NCI-H1105 (cell line): ENCODE data around the gene CCDC89.
A peak's percentile ranks its signal among the peaks of the same experiment; 100 is the strongest.

Source experiments
- DNase-seq: peaks from one replicate; lab custom pipeline; 2025; lab: John Stamatoyannopoulos, UW

The CCDC89 gene

DNA sequence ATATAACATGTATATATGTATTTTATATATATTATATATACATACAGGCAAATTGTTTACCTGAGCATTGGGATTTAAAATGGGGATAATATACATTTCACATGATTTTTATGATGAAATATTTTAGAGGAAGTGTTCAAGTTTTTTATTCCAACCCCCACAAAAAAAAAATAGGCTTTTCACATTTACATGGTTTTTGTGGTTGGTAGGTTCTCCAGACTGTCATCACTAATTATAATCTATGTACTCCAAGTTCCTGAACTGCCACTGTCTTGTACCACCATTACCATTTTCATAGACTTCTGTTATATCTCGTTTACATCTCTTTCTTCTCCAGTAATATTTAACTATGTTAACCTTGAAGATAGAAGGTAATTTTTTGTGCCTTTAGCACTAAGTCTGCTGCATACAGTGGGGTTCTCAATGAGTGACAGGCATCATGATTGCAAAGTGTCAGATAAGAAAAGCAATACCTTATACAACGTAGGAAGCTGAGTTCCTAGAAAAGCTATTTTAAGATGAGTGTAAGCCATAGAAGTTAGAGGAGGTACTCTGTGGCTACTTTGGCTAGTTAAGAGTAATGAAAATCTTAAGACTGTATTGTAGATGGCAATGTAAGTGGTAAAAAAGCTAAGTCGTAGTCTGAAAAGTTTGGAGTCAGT, 33.1 kb downstream of the CCDC89 start:
- DNase-seq, result no peak

DNA sequence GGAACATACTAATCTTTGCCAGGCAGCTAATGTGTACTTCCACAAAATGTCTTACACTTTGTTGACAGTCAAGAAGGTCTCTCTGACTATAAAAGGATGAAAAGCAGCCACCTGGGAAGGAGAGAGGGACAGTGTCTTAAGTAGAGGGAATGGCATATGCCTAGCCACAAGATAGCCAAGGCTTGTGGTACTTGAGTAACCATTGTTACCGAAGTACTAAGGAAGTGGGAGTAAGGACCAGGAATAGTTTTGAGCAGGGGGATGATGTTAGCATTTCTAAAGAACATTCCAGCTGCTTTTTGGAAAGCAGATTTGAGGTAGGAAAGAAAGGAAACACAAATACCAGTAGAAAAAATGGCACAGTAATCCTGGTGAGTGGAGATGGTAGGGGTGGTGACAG, 34.9 kb downstream of the CCDC89 start:
- no peak for DNase-seq

DNA sequence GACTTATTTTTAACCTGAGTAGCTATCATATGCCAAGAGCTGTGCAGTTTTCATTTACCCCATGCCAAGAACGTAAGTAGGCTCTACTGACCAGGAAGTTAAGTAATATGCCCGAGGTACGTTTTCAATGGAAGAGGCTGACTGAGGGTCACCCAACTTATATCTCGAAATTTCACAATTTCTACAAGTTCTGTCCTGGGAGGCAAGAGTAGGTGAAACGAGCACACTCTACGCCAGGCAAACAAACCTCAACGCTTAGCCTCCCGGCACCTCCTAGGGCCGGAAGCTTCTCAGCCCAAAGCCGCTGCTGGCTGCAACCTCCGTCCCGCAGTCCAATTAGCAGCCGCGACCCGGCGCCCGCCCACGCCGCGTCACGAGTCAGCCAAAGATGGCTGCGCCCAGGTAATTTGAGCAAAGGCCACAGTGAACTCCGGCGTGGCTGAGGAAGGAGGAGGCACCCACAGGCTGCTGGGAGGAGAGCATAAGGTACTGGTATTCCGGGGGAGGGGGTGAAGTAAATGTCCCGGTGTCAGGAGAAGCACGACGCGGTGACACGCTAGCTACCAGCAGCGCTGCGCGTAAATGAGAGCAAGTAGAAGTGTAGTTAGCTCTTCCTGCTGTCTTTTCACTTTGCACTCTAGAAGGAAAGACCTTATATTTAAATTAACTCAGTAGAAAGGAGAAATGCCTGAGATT, 38.2 kb downstream of the CCDC89 start, which contains the start of gene TMEM126A:
Gene TMEM126A, plus strand, starts transcription at position 364 of the 696 bp plus-strand sequence. CDS start 2,289 bp downstream, outside the sequence.
- DNase-seq, result peak; percentile 84

DNA sequence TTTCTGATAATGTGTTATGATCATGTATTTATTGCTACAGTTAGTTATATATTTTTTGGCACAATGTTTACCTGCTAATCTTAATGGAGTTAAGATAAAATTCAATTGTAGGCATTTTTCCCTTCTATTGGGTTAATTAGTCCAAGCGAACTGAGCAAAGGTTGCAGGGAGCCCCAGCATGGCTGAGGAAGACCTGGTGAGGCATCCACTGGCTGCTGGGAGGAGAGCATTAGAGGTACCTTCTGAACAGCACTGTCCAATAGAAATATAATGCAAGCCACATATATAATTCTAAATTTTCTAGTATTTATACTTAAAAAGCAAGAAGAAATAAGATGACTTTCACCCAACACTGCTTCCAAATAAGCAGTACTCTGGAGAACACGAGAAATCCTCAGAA, 38.9 kb downstream of the CCDC89 start:
- no peak for DNase-seq

DNA sequence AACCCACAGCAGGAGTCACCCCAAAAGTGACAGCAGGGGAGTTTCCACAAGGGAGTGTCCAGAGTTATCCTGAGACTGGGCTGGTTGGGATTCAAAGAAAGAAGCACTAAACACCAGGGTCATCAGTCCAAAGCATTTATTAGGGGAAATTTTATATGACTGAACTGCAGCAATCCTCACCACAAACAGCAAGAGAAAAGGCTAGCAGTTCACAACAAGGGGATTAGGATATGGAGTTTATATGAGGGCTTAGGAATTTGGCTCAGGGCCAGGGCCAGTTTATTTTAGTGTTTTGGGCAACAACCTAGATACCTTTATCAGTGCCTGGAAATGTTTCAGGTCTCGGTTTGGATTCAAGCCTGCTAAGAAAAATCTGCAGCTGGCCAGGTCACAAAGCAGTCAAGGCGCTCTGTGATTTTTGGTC, 42.8 kb downstream of the CCDC89 start:
- DNase-seq, result no peak

DNA sequence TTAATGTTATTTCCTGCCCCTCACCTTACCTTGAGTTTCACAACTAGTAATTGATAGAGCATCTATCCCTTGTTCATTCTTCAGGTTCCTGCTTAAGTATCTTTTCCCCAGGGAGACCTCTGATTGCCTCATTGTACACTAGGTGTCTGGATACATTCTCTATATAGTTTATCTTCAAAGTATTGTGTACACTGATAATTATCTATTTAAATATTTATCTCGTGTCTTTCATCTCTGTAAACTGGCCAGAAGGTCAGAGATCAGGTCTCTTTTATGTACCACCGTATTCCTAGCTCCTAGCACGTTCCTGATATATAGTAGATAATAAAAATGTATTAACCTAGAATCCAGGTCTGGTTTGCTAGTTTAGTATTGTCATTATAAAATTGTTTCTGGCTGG, 51.2 kb downstream of the CCDC89 start:
- DNase-seq, result no peak
